SK-N-SH (cell line): ENCODE results near the gene CSTPP1.

Source experiments
- CTCF ChIP-seq: fragments of 200-600 bp; sonication (generic); IDR thresholded peaks from 2 replicates; pipeline ENCODE4 v1.6.1; 2017; ENCODE audit warnings: antibody characterized with exemption, mild to moderate bottlenecking, moderate library complexity
- EP300 ChIP-seq, 2 experiments: IDR thresholded peaks; 2 replicates each; pipeline versions ENCODE4 v1.4.0 to v1.6.1; 2012; ENCODE audit warnings: borderline replicate concordance in 1 of 2, low read depth in 1 of 2, low read length in 1 of 2
- EZH2phosphoT487 ChIP-seq: fragments of 200-600 bp; sonication (generic); IDR thresholded peaks from 2 replicates; pipeline ENCODE4 v1.6.1; 2017; ENCODE audit warnings: low read depth, mixed run types, mild to moderate bottlenecking, antibody characterized with exemption, moderate library complexity, borderline replicate concordance
- NRF1 ChIP-seq: IDR thresholded peaks from 2 replicates; pipeline ENCODE4 v1.6.1; 2012; ENCODE audit warnings: low read depth, mild to moderate bottlenecking, low read length
- POLR2AphosphoS5 ChIP-seq: IDR thresholded peaks from 2 replicates; pipeline ENCODE4 v1.6.1; 2012; ENCODE audit warnings: low read depth, low read length
- RAD21 ChIP-seq: IDR thresholded peaks from 2 replicates; pipeline ENCODE4 v1.6.1; 2012; ENCODE audit warnings: mild to moderate bottlenecking, low read length
- REST ChIP-seq: IDR thresholded peaks from 2 replicates; pipeline ENCODE4 v1.6.1; 2012; ENCODE audit warnings: mild to moderate bottlenecking, low read depth, low read length, moderate library complexity
- TEAD4 ChIP-seq: IDR thresholded peaks from 2 replicates; pipeline ENCODE4 v1.4.0; 2012; ENCODE audit warnings: mild to moderate bottlenecking, borderline replicate concordance; ENCODE audit not compliant: insufficient read depth
- USF1 ChIP-seq: IDR thresholded peaks from 2 replicates; pipeline ENCODE4 v1.4.0; 2012; ENCODE audit warnings: low read depth, borderline replicate concordance
- ZBTB33 ChIP-seq: IDR thresholded peaks from 2 replicates; pipeline ENCODE4 v1.4.0; 2012; ENCODE audit warnings: low read depth, borderline replicate concordance

GRCh38 chr11:47057365-47057764 is 120.8 kb downstream of the CSTPP1 start:
- TF ChIP-seq NRF1 (no peak), ZBTB33 (no peak), TEAD4 (no peak), USF1 (no peak), CTCF (no peak), POLR2AphosphoS5 (no peak), EP300 (IDR thresholded peaks at IDR 0.05; ENCODE audit: borderline replicate concordance in 1 of 2, low read depth in 1 of 2, low read length in 1 of 2) (no peak), RAD21 (no peak), REST (no peak), EZH2phosphoT487 (no peak)
